Kidney (tissue), 14 donors: Measurements from ENCODE around the gene HSPG2. TPM values are rescaled to one million over a fixed set of nuclear protein-coding genes. Genes with fewer than 3 reads are reported as not detected.
A peak's percentile ranks its signal among the peaks of the same experiment; 100 is the strongest.

ENCODE experiments used
- DNase-seq, 5 donors: peaks; one replicate each; pipeline ENCODE4 v3.0.0-alpha.2; 2013 to 2020
- FAIRE-seq: peaks from 2 replicates; lab custom pipeline; 2012; peaks lifted over from hg19 to GRCh38; lab: Jason Lieb, UNC
- H3K27ac ChIP-seq, 2 donors: one replicate each; pipeline ENCODE4 v1.7.0; 2013; ENCODE audit warnings: low read depth in 2 of 2, low read length in 2 of 2, inconsistent platforms in 1 of 2
- H3K27me3 ChIP-seq: one replicate; pipeline ENCODE4 v1.7.1; 2013; ENCODE audit warnings: low read length, inconsistent platforms; ENCODE audit not compliant: control insufficient read depth, insufficient read depth
- H3K36me3 ChIP-seq, 3 donors: one replicate each; pipeline versions ENCODE4 v1.7.0 to v1.7.1; 2013; ENCODE audit warnings: low read length in 3 of 3, control low read depth in 1 of 3, inconsistent platforms in 1 of 3; ENCODE audit not compliant: insufficient read depth in 3 of 3, control insufficient read depth in 2 of 3
- H3K4me1 ChIP-seq, 3 donors: one replicate each; pipeline versions ENCODE4 v1.7.0 to v1.7.1; 2013; ENCODE audit warnings: low read length in 3 of 3, inconsistent platforms in 1 of 3, low read depth in 1 of 3; ENCODE audit not compliant: control insufficient read depth in 2 of 3, insufficient read depth in 2 of 3
- H3K4me3 ChIP-seq, 3 donors: one replicate each; pipeline versions ENCODE4 v1.7.0 to v1.8.1; 2013; ENCODE audit warnings: low read length in 3 of 3, control low read depth in 1 of 3, inconsistent platforms in 1 of 3
- H3K9ac ChIP-seq, 3 donors: one replicate each; pipeline versions ENCODE4 v1.7.0 to v1.7.1; 2013; ENCODE audit warnings: low read length in 3 of 3, control low read depth in 1 of 3, inconsistent platforms in 1 of 3
- H3K9me3 ChIP-seq, 3 donors: one replicate each; pipeline versions ENCODE4 v1.7.0 to v1.7.1; 2013; ENCODE audit warnings: low read length in 3 of 3, control low read depth in 1 of 3, inconsistent platforms in 1 of 3; ENCODE audit not compliant: control insufficient read depth in 2 of 3, insufficient read depth in 1 of 3
- intact Hi-C: fragments of 100-400 bp; cut with DNase I; formaldehyde crosslinking; loops from one replicate; pipeline ENCODE4 v1.11.1; 2022
- polyA plus RNA-seq: library from polyadenylated mRNA; stranded (reverse); fragments of 350-450 nt; fragmentation: Illumina TruSeq; extraction: RNeasy Lipid Tissue Mini Kit (QIAGEN cat#74804); gene quantifications from one replicate; pipeline ENCODE4 v1.2.3, GENCODE V29; 2014; ENCODE audit warnings: low read depth, low replicate concordance; ENCODE audit not compliant: insufficient read depth
- total RNA-seq: library from RNA; stranded (reverse); fragmentation: NEBNext Ultra II Directional; extraction: Animal tissue kit (Norgen Biotek cat#: 25700); gene quantifications from one replicate; pipeline ENCODE4 v1.2.1, GENCODE V29; 2021
- TF ChIP-seq, protein P1 (sequence below): IDR thresholded peaks from 3 replicates; pipeline ENCODE4 v1.5.1; 2012; ENCODE audit warnings: mild to moderate bottlenecking, moderate library complexity, borderline replicate concordance; ENCODE audit not compliant: insufficient read depth; ENCODE audit errors: extremely low read depth
- donor health status: control.
- donor health status: control.
- donor health status: control.
- donor health status: control.
- donor health status: control.
- donor health status: DM: yes; HTN: yes; CAD: no.
- donor health status: Normal renal cell carcinoma (clear cell type).

The HSPG2 gene
- total and polyA plus RNA-seq, 2 donors from 2014 or later, result 60.4 to 510 TPM

DNA sequence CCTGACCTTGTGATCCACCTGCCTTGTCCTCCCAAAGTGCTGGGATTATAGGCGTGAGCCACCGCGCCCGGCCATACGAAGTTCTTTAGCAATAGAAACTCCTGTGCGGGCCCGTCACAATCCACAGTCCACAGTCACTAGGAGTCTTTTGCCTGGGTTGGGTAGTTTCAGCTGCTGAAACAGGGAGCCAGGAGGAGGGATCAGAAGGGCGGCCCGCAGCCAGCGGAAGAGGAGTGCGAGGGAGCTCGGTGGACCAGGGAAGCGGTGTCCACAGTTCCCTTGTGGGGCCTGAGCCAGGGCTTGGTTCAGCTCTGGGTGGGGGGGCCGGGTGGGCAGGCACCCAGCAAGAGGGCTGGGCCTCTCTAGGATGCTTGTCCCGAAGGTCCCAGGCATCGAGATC, 17.9 kb upstream of the HSPG2 start:
- Histone ChIP-seq H3K9me3 (no peaks in the 10 kb centered on the region), H3K9ac (no peak overlapping the region), H3K4me3 (no peak overlapping the region), H3K36me3 (no peaks in the 10 kb centered on the region), H3K27me3 (no peaks in the 10 kb centered on the region), H3K27ac (no peak overlapping the region), H3K4me1 (peaks cover 0 to 12% (median 12%) of the 10 kb centered on the region in 3 donors)
- no peak for FAIRE-seq
- TF ChIP-seq, protein P1, sequence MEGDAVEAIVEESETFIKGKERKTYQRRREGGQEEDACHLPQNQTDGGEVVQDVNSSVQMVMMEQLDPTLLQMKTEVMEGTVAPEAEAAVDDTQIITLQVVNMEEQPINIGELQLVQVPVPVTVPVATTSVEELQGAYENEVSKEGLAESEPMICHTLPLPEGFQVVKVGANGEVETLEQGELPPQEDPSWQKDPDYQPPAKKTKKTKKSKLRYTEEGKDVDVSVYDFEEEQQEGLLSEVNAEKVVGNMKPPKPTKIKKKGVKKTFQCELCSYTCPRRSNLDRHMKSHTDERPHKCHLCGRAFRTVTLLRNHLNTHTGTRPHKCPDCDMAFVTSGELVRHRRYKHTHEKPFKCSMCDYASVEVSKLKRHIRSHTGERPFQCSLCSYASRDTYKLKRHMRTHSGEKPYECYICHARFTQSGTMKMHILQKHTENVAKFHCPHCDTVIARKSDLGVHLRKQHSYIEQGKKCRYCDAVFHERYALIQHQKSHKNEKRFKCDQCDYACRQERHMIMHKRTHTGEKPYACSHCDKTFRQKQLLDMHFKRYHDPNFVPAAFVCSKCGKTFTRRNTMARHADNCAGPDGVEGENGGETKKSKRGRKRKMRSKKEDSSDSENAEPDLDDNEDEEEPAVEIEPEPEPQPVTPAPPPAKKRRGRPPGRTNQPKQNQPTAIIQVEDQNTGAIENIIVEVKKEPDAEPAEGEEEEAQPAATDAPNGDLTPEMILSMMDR, result no peak
- intact Hi-C loops, result no loop called here
- no peak for DNase-seq

DNA sequence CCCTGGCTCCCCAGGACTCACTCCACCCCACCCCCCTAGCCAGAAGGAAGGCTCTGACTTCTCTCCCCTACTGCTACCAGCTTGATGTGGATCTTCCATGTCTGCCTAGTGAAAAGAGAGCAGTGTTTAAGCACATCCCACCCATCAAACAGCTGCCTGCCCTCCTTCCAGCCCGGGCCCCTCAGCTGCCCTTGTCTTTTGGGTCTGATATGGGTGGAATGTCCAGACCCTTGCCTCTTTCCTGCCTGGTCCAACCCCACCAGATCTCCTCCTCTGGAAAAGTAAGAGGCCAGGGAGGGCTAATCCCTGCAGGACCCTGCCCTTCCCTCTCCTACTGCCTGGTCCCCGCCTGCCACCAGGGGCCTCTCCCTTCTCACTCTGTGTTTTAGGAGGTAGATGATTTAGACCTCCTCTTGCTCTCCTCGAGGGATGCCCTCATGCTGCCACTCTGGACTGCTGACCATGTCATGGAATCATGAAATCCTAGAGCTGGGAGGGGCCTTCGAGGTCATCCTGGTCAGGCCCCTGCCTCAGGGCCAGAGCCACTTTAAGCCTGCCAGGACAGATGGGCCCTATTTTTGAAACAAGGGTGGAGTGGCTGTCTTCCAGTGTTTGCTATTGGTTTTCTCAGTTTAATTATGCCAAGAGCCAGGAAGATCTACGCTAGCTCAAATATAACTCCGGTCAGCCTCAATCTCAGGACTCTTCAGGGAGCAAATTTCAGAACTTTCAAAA, 15.8 kb upstream of the HSPG2 start:
- Histone ChIP-seq H3K9me3 (no peaks in the 10 kb centered on the region), H3K36me3 (no peaks in the 10 kb centered on the region), H3K27ac (no peak overlapping the region), H3K4me1 (peaks cover 0 to 12% (median 12%) of the 10 kb centered on the region in 3 donors), H3K4me3 (no peak overlapping the region), H3K9ac (no peak overlapping the region), H3K27me3 (no peaks in the 10 kb centered on the region)
- TF ChIP-seq, protein P1, result no peak
- intact Hi-C loops, result no loop called here
- DNase-seq (no peak), FAIRE-seq (no peak)

DNA sequence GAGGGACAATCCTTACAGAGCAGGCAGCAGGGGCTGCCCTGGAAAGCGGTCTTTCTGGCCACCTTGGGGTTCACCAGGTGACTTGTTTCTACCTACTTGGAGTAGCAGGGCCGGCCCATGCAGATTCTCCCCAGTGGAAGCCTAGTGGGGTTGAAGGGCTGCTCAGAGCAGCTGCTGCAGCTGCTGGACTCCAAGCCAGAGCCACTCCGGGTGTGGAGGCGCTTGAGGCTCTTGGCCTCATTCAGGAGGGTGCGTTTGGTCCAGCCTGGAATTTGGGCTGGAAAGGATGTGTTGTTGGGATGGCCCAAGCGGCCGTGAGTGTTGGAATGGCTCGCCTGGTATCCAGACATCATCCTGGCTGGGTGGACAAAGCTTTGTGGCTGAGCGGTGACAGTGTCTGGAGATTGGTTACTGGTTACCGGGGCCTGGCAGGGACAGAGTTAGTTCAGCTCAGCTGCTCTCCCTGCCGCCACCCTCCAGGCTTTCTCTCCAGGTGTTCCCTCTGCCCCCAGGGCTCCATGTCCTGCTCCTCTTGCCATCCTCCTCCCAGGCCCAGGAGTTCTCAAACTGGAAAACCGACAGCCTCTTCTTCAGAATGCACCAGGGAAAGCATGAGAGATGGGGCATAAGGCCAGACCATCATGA, 14.2 kb upstream of the HSPG2 start:
- peaks cover 0 to 5% (median 0%) of the 10 kb centered on the region in 3 donors for H3K4me1 ChIP-seq
- no peak overlapping the region for H3K4me3 ChIP-seq
- no peak for FAIRE-seq
- no peak overlapping the region for H3K27ac ChIP-seq
- TF ChIP-seq, protein P1, result no peak
- H3K27me3 ChIP-seq, result no peaks in the 10 kb centered on the region
- no peaks in the 10 kb centered on the region for H3K9me3 ChIP-seq
- H3K9ac ChIP-seq, result no peak overlapping the region
- DNase-seq, result peak in 1 of 5 donors; percentile 64
- H3K36me3 ChIP-seq, result no peaks in the 10 kb centered on the region
- intact Hi-C loops, result no loop called here
